Bronchial epithelial cell (primary cell): ENCODE results near the gene RYR2. TPM values are rescaled to one million over a fixed set of nuclear protein-coding genes. Genes with fewer than 3 reads are reported as not detected.
A peak's percentile ranks its signal among the peaks of the same experiment; 100 is the strongest.

Source experiments
- DNase-seq: peaks from one replicate; pipeline ENCODE4 v3.0.0-alpha.2; 2010; ENCODE audit warnings: low read depth
- FAIRE-seq: peaks from 2 replicates; lab custom pipeline; 2011; peaks lifted over from hg19 to GRCh38; lab: Jason Lieb, UNC
- H3K27me3 ChIP-seq: 2 replicates; pipeline ENCODE4 v1.5.1; 2011; ENCODE audit warnings: low read length; ENCODE audit not compliant: control insufficient read depth, insufficient read depth
- H3K36me3 ChIP-seq: 2 replicates; pipeline ENCODE4 v1.5.1; 2011; ENCODE audit warnings: low read length; ENCODE audit not compliant: control insufficient read depth, insufficient read depth
- H3K4me3 ChIP-seq: 2 replicates; pipeline ENCODE4 v1.5.1; 2011; ENCODE audit warnings: mild to moderate bottlenecking, low read depth, low read length, control low read depth
- CTCF ChIP-seq: IDR thresholded peaks from 2 replicates; pipeline ENCODE4 v1.5.1; 2011; ENCODE audit warnings: mild to moderate bottlenecking, moderate library complexity, low read length, control low read depth, inconsistent platforms; ENCODE audit not compliant: insufficient read depth, severe bottlenecking
- total RNA-seq: library from RNA; depleted of rRNA; stranded (reverse); fragments of >200 nt; gene quantifications from 2 replicates; pipeline ENCODE4 v1.2.1, GENCODE V29; 2014

Gene RYR2
- total RNA-seq, 1 donor from 2014 or later: not detected

GRCh38 chr1:237223419-237223818 lies 181.4 kb downstream of the RYR2 start:
- TF ChIP-seq CTCF: no peak
- Histone ChIP-seq H3K36me3 (no peaks in the 10 kb centered on the region), H3K4me3 (no peak overlapping the region), H3K27me3 (no peaks in the 10 kb centered on the region)
- DNase-seq: no peak
- no peak for FAIRE-seq

GRCh38 chr1:237226177-237226944 lies 184.4 kb downstream of the RYR2 start:
- no peaks in the 10 kb centered on the region for H3K27me3 ChIP-seq
- H3K4me3 ChIP-seq: no peak overlapping the region
- DNase-seq (no peak), FAIRE-seq (peak; percentile 50)
- TF ChIP-seq CTCF: no peak
- H3K36me3 ChIP-seq: no peaks in the 10 kb centered on the region

GRCh38 chr1:237227476-237227875 lies 185.5 kb downstream of the RYR2 start:
- no peak for DNase-seq
- Histone ChIP-seq H3K36me3 (no peaks in the 10 kb centered on the region), H3K27me3 (no peaks in the 10 kb centered on the region), H3K4me3 (no peak overlapping the region)
- TF ChIP-seq CTCF: no peak
- no peak for FAIRE-seq

GRCh38 chr1:237228421-237228820 lies 186.4 kb downstream of the RYR2 start:
- Histone ChIP-seq H3K36me3 (no peaks in the 10 kb centered on the region), H3K27me3 (no peaks in the 10 kb centered on the region), H3K4me3 (no peak overlapping the region)
- FAIRE-seq: no peak
- no peak for TF ChIP-seq CTCF
- DNase-seq: no peak

GRCh38 chr1:237229333-237229732 lies 187.3 kb downstream of the RYR2 start:
- no peaks in the 10 kb centered on the region for H3K36me3 ChIP-seq
- no peaks in the 10 kb centered on the region for H3K27me3 ChIP-seq
- no peak for DNase-seq
- no peak for TF ChIP-seq CTCF
- no peak overlapping the region for H3K4me3 ChIP-seq
- no peak for FAIRE-seq

GRCh38 chr1:237232501-237232900 lies 190.5 kb downstream of the RYR2 start:
- Histone ChIP-seq H3K36me3 (no peaks in the 10 kb centered on the region), H3K27me3 (no peaks in the 10 kb centered on the region), H3K4me3 (no peak overlapping the region)
- FAIRE-seq (no peak), DNase-seq (no peak)
- TF ChIP-seq CTCF: no peak
